HepG2 (cell line): Measurements from ENCODE around the gene POLR2H. TPM values are rescaled to one million over a fixed set of nuclear protein-coding genes. Genes with fewer than 3 reads are reported as not detected.
A peak's percentile ranks its signal among the peaks of the same experiment; 100 is the strongest.

Experiments used
- ATAC-seq: fragments of 200-7000 bp; cut with Tn5 transposase; 3 replicates; pipeline ENCODE4 v1.9.1; 2020; ENCODE audit warnings: mild to moderate bottlenecking, moderate library complexity
- BruUV-seq: library from RNA; stranded (reverse); fragments of 400-500 nt; replicated peaks from 2 replicates; lab custom pipeline; 2021; lab: Mats Ljungman, UMichigan
- CTCF ChIA-PET: fragments of 300-600 bp; formaldehyde crosslinking; extraction: SDS; loops from one replicate; lab custom pipeline; 2021; ENCODE audit warnings: low total read pairs, inconsistent platforms, low intra/inter-chr PET ratio; lab: Yijun Ruan, JAX
- POLR2A ChIA-PET: fragments of 350-600 bp; sonication (Branson Sonifier 250); formaldehyde crosslinking; loops from one replicate; lab custom pipeline; 2020; ENCODE audit warnings: antibody characterized with exemption, inconsistent platforms; lab: Yijun Ruan, JAX
- DNase-seq: peaks from one replicate; pipeline ENCODE4 v3.0.0-alpha.2; 2015; ENCODE audit warnings: low spot score
- FAIRE-seq: peaks from 3 replicates; lab custom pipeline; 2011; peaks lifted over from hg19 to GRCh38; lab: Jason Lieb, UNC
- H2AFZ ChIP-seq: one replicate; pipeline ENCODE4 v1.6.1; 2011; ENCODE audit warnings: low read length, inconsistent platforms
- H3K27ac ChIP-seq: fragments of 300-600 bp; 3 replicates; pipeline ENCODE4 v1.8.0; 2011; ENCODE audit warnings: mixed run types, mild to moderate bottlenecking, mixed read lengths, low read length, inconsistent platforms; ENCODE audit not compliant: insufficient read depth; ENCODE audit errors: extremely low read length
- H3K27me3 ChIP-seq, 2 experiments: fragments of 200-600 bp in 1 of 2; 2 replicates in 1 of 2; 3 replicates in 1 of 2; pipeline versions ENCODE4 v1.6.0 to v1.8.0; 2011; ENCODE audit warnings: low read length in 2 of 2, mild to moderate bottlenecking in 2 of 2, moderate library complexity in 2 of 2, inconsistent platforms in 1 of 2; ENCODE audit not compliant: insufficient read depth in 2 of 2, control insufficient read depth in 1 of 2
- H3K36me3 ChIP-seq, 2 experiments: fragments of 200-600 bp in 1 of 2; replicated peaks in 1 of 2; 2 replicates in 1 of 2; 3 replicates in 1 of 2; pipeline versions ENCODE4 v1.5.1 to v1.8.0; 2011; ENCODE audit warnings: low read length in 2 of 2, inconsistent platforms in 1 of 2; ENCODE audit not compliant: insufficient read depth in 2 of 2, control insufficient read depth in 1 of 2
- H3K4me1 ChIP-seq: 2 replicates; pipeline ENCODE4 v1.5.1; 2012; ENCODE audit warnings: low read length, inconsistent platforms; ENCODE audit not compliant: insufficient read depth
- H3K4me2 ChIP-seq: 2 replicates; pipeline ENCODE4 v1.6.0; 2011; ENCODE audit warnings: low read depth, low read length, inconsistent platforms
- H3K4me3 ChIP-seq, 3 experiments: fragments of 200-600 bp in 1 of 3; sonication (generic), shearing (Covaris generic) in 1 of 3; replicated peaks in 1 of 3; 2 replicates each; pipeline ENCODE4 v1.5.1; 2011 to 2016; ENCODE audit warnings: low read length in 3 of 3, inconsistent platforms in 2 of 3, low read depth in 2 of 3, mild to moderate bottlenecking in 2 of 3, control low read depth in 1 of 3, mixed read lengths in 1 of 3; ENCODE audit not compliant: insufficient read depth in 1 of 3
- H3K79me2 ChIP-seq: one replicate; pipeline ENCODE4 v1.6.1; 2011; ENCODE audit warnings: low read length, inconsistent platforms; ENCODE audit not compliant: insufficient read depth
- H3K9ac ChIP-seq: 2 replicates; pipeline ENCODE4 v1.6.0; 2011; ENCODE audit warnings: mild to moderate bottlenecking, low read depth, low read length, inconsistent platforms; ENCODE audit not compliant: insufficient read depth
- H3K9me3 ChIP-seq: 2 replicates; pipeline ENCODE4 v1.5.1; 2012; ENCODE audit warnings: mild to moderate bottlenecking, low read length
- H4K20me1 ChIP-seq: 2 replicates; pipeline ENCODE4 v1.6.0; 2011; ENCODE audit warnings: inconsistent platforms, mild to moderate bottlenecking, low read length, moderate library complexity; ENCODE audit not compliant: insufficient read depth
- ATM ChIP-seq: fragments of 450-650 bp; IDR thresholded peaks from 2 replicates; pipeline ENCODE4 v1.7.1; 2017; ENCODE audit warnings: mild to moderate bottlenecking, borderline replicate concordance
- CTCF ChIP-seq: sonication (generic); formaldehyde crosslinking; IDR thresholded peaks from 2 replicates; pipeline ENCODE4 v1.5.0; 2020; ENCODE audit warnings: mild to moderate bottlenecking, missing genetic modification reagents, moderate library complexity
- FOXK2 ChIP-seq: fragments of 450-650 bp; IDR thresholded peaks from 2 replicates; pipeline ENCODE4 v1.6.1; 2016
- GABPB1 ChIP-seq: IDR thresholded peaks from 2 replicates; pipeline ENCODE4 v1.6.1; 2016; ENCODE audit warnings: mild to moderate bottlenecking, missing genetic modification reagents, moderate library complexity, missing compliant biosample characterization
- GMEB1 ChIP-seq: sonication (generic); formaldehyde crosslinking; IDR thresholded peaks from 2 replicates; pipeline ENCODE4 v1.5.1; 2020; ENCODE audit warnings: missing genetic modification reagents, mild to moderate bottlenecking, borderline replicate concordance
- HBP1 ChIP-seq: IDR thresholded peaks from 2 replicates; pipeline ENCODE4 v1.6.1; 2016; ENCODE audit warnings: low read depth, control low read depth
- HDAC1 ChIP-seq: sonication (generic); formaldehyde crosslinking; IDR thresholded peaks from 2 replicates; pipeline ENCODE4 v1.5.1; 2020; ENCODE audit warnings: mild to moderate bottlenecking, missing genetic modification reagents
- KLF16 ChIP-seq, 2 experiments: sonication (generic) in 1 of 2; formaldehyde crosslinking in 1 of 2; IDR thresholded peaks; 2 replicates each; pipeline versions ENCODE4 v1.6.1 to v1.8.0; 2016 to 2023; ENCODE audit warnings: missing genetic modification reagents in 2 of 2, missing compliant biosample characterization in 1 of 2
- MED1 ChIP-seq: sonication (generic); formaldehyde crosslinking; IDR thresholded peaks from 2 replicates; pipeline ENCODE4 v1.4.0; 2020; ENCODE audit warnings: missing genetic modification reagents
- SAP130 ChIP-seq: IDR thresholded peaks from 2 replicates; pipeline ENCODE4 v1.6.1; 2016; ENCODE audit warnings: low read depth
- TBX2 ChIP-seq: sonication (generic); formaldehyde crosslinking; IDR thresholded peaks from 2 replicates; pipeline ENCODE4 v1.5.0; 2020; ENCODE audit warnings: missing genetic modification reagents, mild to moderate bottlenecking, borderline replicate concordance
- USF2 ChIP-seq, 2 experiments: sonication (generic) in 1 of 2; formaldehyde crosslinking in 1 of 2; IDR thresholded peaks; 2 replicates each; pipeline versions ENCODE4 v1.5.1 to v1.6.1; 2011 to 2020; ENCODE audit warnings: borderline replicate concordance in 1 of 2, low read depth in 1 of 2, low read length in 1 of 2, mild to moderate bottlenecking in 1 of 2, missing genetic modification reagents in 1 of 2, moderate library complexity in 1 of 2
- ZNF180 ChIP-seq: sonication (generic); formaldehyde crosslinking; IDR thresholded peaks from 2 replicates; pipeline ENCODE4 v1.4.0; 2020; ENCODE audit warnings: low read depth, missing genetic modification reagents, borderline replicate concordance
- ZNF329 ChIP-seq: sonication (generic); formaldehyde crosslinking; IDR thresholded peaks from 2 replicates; pipeline ENCODE4 v1.9.0; 2021; ENCODE audit warnings: low read depth, mild to moderate bottlenecking, missing genetic modification reagents
- ZNF784 ChIP-seq: sonication (generic); formaldehyde crosslinking; IDR thresholded peaks from 2 replicates; pipeline ENCODE4 v1.5.1; 2020; ENCODE audit warnings: missing genetic modification reagents, mild to moderate bottlenecking, borderline replicate concordance
- WGBS: methylation state at CpG from one replicate; pipeline ENCODE4 v1.1.6; 2017; ENCODE audit warnings: low lambda C conversion rate; 5-methylcytosine and 5-hydroxymethylcytosine counted together
- in situ Hi-C: cut with HindIII; loops from 2 replicates; pipeline ENCODE4 v1.10.0; 2017; ENCODE audit warnings: low pct_unique_long_range_greater_than_20kb; ENCODE audit not compliant: extremely low pct_ligation_motif_present
- intact Hi-C: fragments of 100-400 bp; cut with micrococcal nuclease; formaldehyde crosslinking; loops from one replicate; pipeline ENCODE4 v1.10.0; 2022; ENCODE audit not compliant: unreplicated experiment
- polyA plus RNA-seq, 8 experiments: library from polyadenylated mRNA; depleted of rRNA in 3 of 8; stranded (reverse) in 7 of 8; unstranded in 1 of 8; fragments of >200 nt; fragmentation: Illumina TruSeq in 4 of 8; extraction: Trizol in 4 of 8; gene quantifications; 2 replicates each; pipeline versions ENCODE4 v1.2.1 to v1.2.3, GENCODE V29; 2011 to 2016; ENCODE audit warnings: low read depth in 4 of 8, missing spikeins in 1 of 8, mixed read lengths in 1 of 8; ENCODE audit not compliant: insufficient read depth in 1 of 8
- total RNA-seq, 5 experiments: library from RNA; depleted of rRNA; stranded (reverse); fragments of >200 nt; fragmentation: Illumina TruSeq; extraction: Trizol; gene quantifications; 2 replicates each; pipeline ENCODE4 v1.2.3, GENCODE V29; 2016; ENCODE audit warnings: low read depth in 1 of 5

POLR2H gene
- total and polyA plus RNA-seq, 2 of the 13 experiments (the other 11 are each of a cell fraction or from before 2014, with no cell fraction given): 118 to 194 TPM

- TF ChIP-seq HDAC1 (no peak; the same call in 1 of the 2 replicates), ATM (no peak), FOXK2 (no peak), KLF16 (CRISPR knock-in tag; IDR thresholded peaks at IDR 0.05) (no peak; a peak in 1 of 4 replicates), HBP1 (no peak), ZNF180 (CRISPR knock-in tag) (no peak), USF2 (IDR thresholded peaks at IDR 0.05; ENCODE audit: low read depth, low read length) (no peak), USF2 (CRISPR knock-in tag; IDR thresholded peaks at IDR 0.05; ENCODE audit: borderline replicate concordance) (no peak)
Measured at GRCh38 chr3:184361532-184361931, at the start of gene POLR2H, which contains the start of gene CLCN2 (continued).

- H3K27ac ChIP-seq: peak within 1 kb of the TSS; percentile 91
- H2AFZ ChIP-seq: no peak within 1 kb of the TSS
- POLR2A ChIA-PET: no interaction called here
- no peaks in the 10 kb centered on the region for H3K9me3 ChIP-seq
- H3K9ac ChIP-seq: peak within 1 kb of the TSS; percentile 98
- H3K4me3 ChIP-seq: peak within 1 kb of the TSS; percentile 68 to 93 (median 86)
- no TSS peak for BruUV-seq
- H4K20me1 ChIP-seq: peaks cover 26% of the 10 kb centered on the region
- in situ Hi-C loops: no loop called here
- peak; percentile 4 for FAIRE-seq
- no peaks in the 10 kb centered on the region; a peak in 1 of 5 replicates for H3K27me3 ChIP-seq
- peak; percentile 82 for DNase-seq
- peaks cover 39% of the 10 kb centered on the region for H3K4me1 ChIP-seq
- CTCF ChIA-PET: no interaction called here
- intact Hi-C loops: no loop called here
- peaks cover 5 to 27% of the 10 kb centered on the region in 2 experiments; a peak in 3 of 5 replicates for H3K36me3 ChIP-seq
- peak; percentile 86 for ATAC-seq
- peaks cover 46% of the 10 kb centered on the region for H3K79me2 ChIP-seq
- peak within 1 kb of the TSS; percentile 94 for H3K4me2 ChIP-seq
- 2% methylated on average over 22 of the region's 40 CpGs for WGBS
- TF ChIP-seq GMEB1 (CRISPR knock-in tag) (peak; percentile 79), TBX2 (CRISPR knock-in tag) (peak; percentile 55), MED1 (CRISPR knock-in tag) (0 out of 2 replicates have a peak, but pooled peaks have one; percentile 32), ZNF329 (CRISPR knock-in tag) (0 out of 2 replicates have a peak, but pooled peaks have one; percentile 13), GABPB1 (CRISPR knock-in tag) (peak; percentile 82; the same call in 1 of the 2 replicates), CTCF (CRISPR knock-in tag) (no peak), ZNF784 (CRISPR knock-in tag) (no peak), HDAC1 (0 out of 2 replicates have a peak, but pooled peaks have one; percentile 28), SAP130 (CRISPR knock-in tag) (peak; percentile 72)
Measured at GRCh38 chr3:184314363-184314699, 47.2 kb upstream of the POLR2H start, which contains the start of gene EIF4G1. TSS of gene EIF4G1 (plus strand) at chr3:184314606. CDS start at chr3:184315797, 1,191 bp downstream.
